KOPT-K1 (cell line): Measurements from ENCODE around the gene MAF.

Experiments
- H3K27ac ChIP-seq: fragments of 200-600 bp; sonication (generic); 2 replicates; pipeline ENCODE4 v1.5.1; 2016; ENCODE audit warnings: antibody characterized with exemption, mild to moderate bottlenecking, low read depth, low read length; ENCODE audit not compliant: poor library complexity, severe bottlenecking
- H3K36me3 ChIP-seq: fragments of 200-600 bp; sonication (generic); 2 replicates; pipeline ENCODE4 v1.5.1; 2017; ENCODE audit warnings: antibody characterized with exemption, mild to moderate bottlenecking, low read length, moderate library complexity; ENCODE audit not compliant: insufficient read depth
- H3K9me3 ChIP-seq: fragments of 200-600 bp; sonication (generic); 2 replicates; pipeline ENCODE4 v1.5.1; 2017; ENCODE audit warnings: antibody characterized with exemption, low read length, mild to moderate bottlenecking; ENCODE audit not compliant: insufficient read depth, poor library complexity, severe bottlenecking

The MAF gene

GRCh38 chr16:79582789-79583188 lies 17.7 kb downstream of the MAF start:
- Histone ChIP-seq H3K27ac (no peak overlapping the region), H3K9me3 (no peaks in the 10 kb centered on the region), H3K36me3 (no peaks in the 10 kb centered on the region)

DNA sequence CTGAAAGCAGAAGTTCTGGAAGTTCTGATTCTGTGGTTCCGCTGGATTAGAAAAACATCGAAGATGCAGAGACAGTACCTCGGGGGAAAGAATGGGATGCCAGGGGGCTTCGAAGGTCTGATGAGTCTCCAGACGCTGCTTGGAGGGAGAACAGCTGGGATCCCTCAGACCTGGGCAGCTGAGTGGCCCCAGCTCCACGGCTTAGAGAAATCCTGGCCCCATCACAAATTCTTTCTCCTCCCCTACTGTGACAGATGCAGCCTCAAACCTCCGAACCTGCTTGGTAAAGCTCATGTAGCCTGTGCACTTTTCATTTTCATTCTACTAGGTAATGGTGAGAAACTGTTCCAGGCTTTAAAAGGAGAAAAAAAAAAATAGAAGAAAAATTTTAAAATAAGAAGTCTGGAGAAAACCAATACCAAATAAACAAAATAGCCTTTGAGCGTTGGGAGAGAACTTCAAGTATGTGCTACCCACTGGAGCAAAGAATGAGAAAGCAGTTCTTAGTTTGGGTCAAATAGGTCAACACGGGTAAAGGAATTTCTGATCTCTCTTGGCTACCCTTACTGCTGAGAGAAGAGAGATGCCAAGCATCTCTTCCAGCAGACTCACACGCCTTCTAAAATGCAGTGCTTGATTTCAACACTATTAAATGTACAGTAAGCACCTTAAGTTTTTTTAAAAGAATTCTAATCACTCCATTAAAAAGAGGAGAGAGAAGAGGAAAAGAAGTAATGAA lies 19.9 kb downstream of the MAF start:
- no peaks in the 10 kb centered on the region for H3K9me3 ChIP-seq
- H3K27ac ChIP-seq, result no peak overlapping the region
- no peaks in the 10 kb centered on the region for H3K36me3 ChIP-seq

DNA sequence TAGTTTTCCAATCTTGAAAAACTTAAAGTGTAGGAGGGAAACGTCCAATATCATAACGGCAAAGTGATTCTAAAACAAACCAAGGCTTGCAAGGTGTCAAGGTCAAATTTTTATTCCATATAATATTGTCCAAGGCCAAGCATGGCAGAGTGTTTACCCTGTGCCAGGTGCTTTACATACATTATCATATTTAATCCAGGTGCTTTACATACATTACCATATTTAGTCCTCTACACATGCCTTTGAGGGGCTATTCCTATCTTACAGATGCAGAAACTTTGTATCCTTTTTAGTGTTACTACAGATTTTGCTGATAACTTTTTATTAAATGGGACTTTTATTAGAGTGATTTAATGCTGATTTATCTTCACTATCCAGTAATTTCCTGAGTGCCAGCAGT lies 23.9 kb downstream of the MAF start:
- Histone ChIP-seq H3K27ac (no peak overlapping the region), H3K36me3 (no peaks in the 10 kb centered on the region), H3K9me3 (no peaks in the 10 kb centered on the region)

GRCh38 chr16:79573884-79574283 lies 26.7 kb downstream of the MAF start:
- H3K36me3 ChIP-seq, result no peaks in the 10 kb centered on the region
- H3K27ac ChIP-seq, result no peak overlapping the region
- no peaks in the 10 kb centered on the region for H3K9me3 ChIP-seq

GRCh38 chr16:79573071-79573470 lies 27.5 kb downstream of the MAF start:
- no peaks in the 10 kb centered on the region for H3K9me3 ChIP-seq
- no peaks in the 10 kb centered on the region for H3K36me3 ChIP-seq
- H3K27ac ChIP-seq, result no peak overlapping the region

DNA sequence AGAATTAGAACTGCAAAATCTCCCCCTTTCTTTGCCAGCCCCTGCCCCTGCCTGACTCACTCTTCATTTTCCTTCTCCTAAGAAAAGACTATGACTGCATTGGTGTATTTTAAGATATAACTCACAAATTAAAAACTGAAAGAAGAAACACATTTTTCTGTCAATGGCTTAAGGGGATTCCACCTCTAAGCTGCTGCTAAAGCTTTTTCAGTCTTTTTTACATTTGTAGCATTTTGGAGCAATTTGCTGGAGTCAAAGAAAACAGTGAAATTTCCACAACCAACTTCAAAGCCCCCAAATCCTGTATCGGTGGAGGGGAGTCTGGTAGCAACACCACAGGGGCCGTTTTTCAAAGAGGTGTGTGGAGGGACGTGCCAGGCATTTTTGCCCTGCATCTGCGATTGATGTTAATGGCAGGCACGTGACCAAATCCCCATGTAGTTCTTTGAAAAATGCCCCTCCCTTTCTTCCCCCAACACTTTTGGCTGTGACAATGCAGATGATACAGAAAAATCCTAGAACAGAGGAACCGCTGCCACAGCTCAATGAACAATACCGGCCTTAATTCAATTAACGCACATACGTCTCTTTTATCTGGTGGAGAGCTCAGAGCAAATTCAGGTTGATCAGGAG lies 28.5 kb downstream of the MAF start:
- Histone ChIP-seq H3K9me3 (no peaks in the 10 kb centered on the region), H3K27ac (no peak overlapping the region), H3K36me3 (no peaks in the 10 kb centered on the region)

DNA sequence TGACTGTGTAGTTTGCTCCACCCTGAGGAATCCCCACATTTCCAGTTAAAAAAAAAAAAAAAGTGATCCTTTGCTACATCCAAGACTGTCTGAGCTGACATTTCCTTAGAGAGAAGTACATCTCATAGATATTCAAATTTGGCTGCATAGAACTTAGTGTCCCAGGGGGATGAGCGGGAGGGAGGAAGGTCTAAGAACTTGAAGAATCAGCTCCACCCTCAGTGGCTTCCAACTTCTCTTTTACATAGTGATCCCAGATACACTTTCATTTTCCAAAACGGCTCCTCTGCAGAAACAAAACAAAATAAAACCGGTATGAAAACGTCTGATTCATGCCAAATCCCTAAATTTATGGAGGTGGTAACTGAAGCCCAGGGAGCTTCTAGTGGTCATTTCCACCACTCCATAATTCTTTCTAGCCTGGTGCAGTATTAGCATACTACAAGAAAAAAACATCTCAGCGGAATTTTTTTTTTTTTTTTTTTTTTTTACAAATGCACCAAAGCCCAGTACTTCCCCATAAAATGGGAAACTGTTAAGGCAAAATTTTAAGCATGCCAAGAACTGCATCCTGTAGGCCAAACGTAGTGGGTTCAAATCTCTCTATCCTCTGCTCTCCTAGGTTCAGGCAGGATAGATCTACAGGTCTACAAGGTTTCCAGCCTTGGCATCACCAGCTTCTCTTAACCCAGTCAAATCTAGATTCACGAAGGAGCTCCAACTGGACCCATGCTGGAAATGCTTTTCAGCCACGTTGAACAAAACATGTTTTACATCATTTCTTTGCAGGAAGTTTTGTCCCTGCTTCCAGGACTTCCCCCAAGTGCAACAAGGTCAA lies 29.3 kb downstream of the MAF start:
- Histone ChIP-seq H3K27ac (no peak overlapping the region), H3K9me3 (no peaks in the 10 kb centered on the region), H3K36me3 (no peaks in the 10 kb centered on the region)

GRCh38 chr16:79564671-79565107 lies 35.8 kb downstream of the MAF start:
- Histone ChIP-seq H3K27ac (no peak overlapping the region), H3K9me3 (no peaks in the 10 kb centered on the region), H3K36me3 (no peaks in the 10 kb centered on the region)

DNA sequence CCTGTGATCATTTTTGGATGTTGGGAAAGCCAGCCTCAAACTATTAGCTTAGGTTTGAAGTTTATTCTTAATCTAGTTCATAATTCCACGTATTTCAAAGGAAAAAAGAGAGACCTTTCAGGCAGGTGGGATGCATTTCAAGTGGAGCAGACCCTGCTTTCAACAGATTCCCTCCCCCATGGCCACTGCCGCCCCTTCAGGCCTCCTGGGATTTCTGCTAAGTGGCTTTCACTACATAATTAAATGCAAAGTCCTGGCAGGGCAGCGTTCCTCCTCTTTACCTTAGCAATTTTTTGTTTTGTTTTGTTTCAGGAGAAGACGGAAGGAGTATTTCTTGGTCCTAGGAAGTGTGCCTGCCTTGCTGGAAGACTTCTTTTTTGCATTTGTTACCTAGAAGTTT lies 36.6 kb downstream of the MAF start:
- H3K36me3 ChIP-seq, result no peaks in the 10 kb centered on the region

GRCh38 chr16:79562166-79562823 lies 38.2 kb downstream of the MAF start:
- Histone ChIP-seq H3K36me3 (no peaks in the 10 kb centered on the region), H3K27ac (no peak overlapping the region), H3K9me3 (no peaks in the 10 kb centered on the region)

More for the DNA sequence above, 36.6 kb downstream of the MAF start:
- Histone ChIP-seq H3K27ac (no peak overlapping the region), H3K9me3 (no peaks in the 10 kb centered on the region)

DNA sequence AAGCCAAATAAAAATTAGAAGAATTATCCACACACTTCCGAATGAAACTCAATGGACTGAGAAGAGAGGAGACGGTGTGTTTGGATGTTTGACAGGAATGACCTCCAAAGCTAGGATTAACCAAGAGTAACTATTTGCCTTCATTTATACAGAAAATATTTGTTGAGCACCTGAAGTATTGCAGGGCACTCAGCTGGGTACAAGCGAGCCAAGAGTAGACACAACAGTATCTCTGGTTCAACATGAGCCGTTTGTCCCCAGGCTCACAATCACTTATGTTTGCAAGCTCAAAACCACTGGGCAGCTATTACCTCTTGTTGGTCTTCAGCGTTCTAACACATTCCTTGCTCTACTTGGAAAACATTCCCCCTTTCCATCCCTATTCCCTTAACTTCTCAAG lies 38.8 kb downstream of the MAF start:
- Histone ChIP-seq H3K36me3 (no peaks in the 10 kb centered on the region), H3K27ac (no peak overlapping the region), H3K9me3 (no peaks in the 10 kb centered on the region)

DNA sequence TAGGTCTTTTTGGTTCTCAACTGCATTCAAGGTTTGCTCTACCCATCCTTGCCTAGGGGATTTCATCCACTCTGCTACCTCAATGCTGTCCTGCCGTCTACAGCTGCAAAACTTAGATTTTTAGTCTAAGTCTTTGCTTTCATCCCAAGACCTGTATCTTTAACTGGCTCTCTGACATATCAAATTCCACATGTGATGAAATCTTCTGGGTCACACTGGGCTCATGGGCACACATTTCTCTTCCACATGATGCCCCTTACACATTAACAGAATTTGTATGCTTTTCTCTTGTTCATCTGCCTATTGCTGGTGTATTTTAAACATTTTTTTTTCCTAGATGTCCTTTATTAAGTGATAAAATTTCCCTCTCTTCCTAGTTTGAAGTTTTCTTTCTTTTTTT lies 39.6 kb downstream of the MAF start:
- no peaks in the 10 kb centered on the region for H3K9me3 ChIP-seq
- H3K36me3 ChIP-seq, result no peaks in the 10 kb centered on the region
- no peak overlapping the region for H3K27ac ChIP-seq

DNA sequence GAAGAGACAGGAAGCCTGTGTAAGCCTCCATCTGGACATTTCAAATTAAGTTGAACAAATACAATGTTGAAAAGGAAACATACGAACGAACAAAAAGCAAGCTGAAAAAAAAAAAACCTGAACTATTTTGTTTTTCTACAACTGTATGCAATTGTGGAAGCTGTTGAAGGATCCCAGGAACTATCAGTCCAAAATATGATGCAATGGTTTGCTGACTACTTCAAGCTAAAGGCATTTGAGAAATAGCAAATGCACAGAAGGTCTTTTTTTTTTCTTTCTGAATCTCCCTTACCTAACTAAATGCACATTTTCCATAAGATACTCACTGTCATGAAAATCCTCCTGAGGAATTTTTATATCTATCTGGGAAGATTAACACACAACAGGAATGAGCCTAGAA lies 40.2 kb downstream of the MAF start:
- Histone ChIP-seq H3K27ac (no peak overlapping the region), H3K36me3 (no peaks in the 10 kb centered on the region), H3K9me3 (no peaks in the 10 kb centered on the region)

- no peaks in the 10 kb centered on the region for H3K36me3 ChIP-seq
- H3K27ac ChIP-seq, result no peak overlapping the region
- H3K9me3 ChIP-seq, result no peaks in the 10 kb centered on the region
Observed at GRCh38 chr16:79559532-79559931, 41.0 kb downstream of the MAF start.

GRCh38 chr16:79557421-79557820 lies 43.1 kb downstream of the MAF start:
- no peak overlapping the region for H3K27ac ChIP-seq
- H3K9me3 ChIP-seq, result no peaks in the 10 kb centered on the region
- no peaks in the 10 kb centered on the region for H3K36me3 ChIP-seq
